ENCODE results near the gene ELF4.
"Not testable (repeated sequence)": the region's sequence is repeated elsewhere in the genome, so short reads cannot be mapped to it uniquely, and the experiment has no call there.

ELF4 gene

DNA sequence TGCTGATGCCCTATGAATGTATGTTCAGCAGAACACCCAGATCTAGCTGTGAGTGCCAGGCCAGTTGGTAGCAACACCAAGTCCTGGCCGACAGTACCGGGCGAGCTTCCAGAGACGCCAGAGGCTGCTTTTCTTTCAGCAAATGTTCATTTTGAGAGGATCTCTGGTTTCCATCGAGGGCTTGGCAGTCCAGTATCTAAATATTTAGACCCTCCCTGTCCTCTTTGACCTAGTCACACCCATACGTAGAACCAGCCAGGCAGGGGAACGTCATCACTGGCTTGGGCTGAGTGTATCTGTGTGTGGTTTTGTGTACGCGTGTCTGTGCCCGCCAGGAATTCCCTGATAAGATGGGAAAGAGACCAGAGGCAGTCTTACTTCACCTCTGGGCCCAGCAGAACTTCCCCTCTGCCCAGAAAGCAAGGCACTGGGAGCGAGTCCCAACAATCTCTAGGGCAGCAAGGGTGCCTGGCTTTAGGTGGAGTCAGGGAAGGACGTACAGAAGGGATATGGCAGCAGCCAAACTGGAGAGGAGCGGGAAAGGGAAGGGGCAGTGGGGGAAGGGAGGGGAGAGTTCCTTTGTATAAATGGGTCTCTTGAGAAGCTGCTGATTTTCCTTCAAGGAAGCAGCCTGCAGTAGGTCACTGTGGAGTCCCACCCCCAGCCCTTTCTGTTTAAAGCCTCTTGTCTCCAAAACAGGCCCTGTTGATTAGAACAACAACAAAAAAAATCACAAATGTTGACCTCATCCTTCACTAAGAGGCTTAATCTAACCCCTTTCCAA, 15.0 kb upstream of the ELF4 start:
- Histone ChIP-seq H3K27ac (ENCODE audit: low read depth, low read length) (no peak overlapping the region), H3K27me3 (ENCODE audit: insufficient read depth, low read length) (no peaks in the 10 kb centered on the region)

DNA sequence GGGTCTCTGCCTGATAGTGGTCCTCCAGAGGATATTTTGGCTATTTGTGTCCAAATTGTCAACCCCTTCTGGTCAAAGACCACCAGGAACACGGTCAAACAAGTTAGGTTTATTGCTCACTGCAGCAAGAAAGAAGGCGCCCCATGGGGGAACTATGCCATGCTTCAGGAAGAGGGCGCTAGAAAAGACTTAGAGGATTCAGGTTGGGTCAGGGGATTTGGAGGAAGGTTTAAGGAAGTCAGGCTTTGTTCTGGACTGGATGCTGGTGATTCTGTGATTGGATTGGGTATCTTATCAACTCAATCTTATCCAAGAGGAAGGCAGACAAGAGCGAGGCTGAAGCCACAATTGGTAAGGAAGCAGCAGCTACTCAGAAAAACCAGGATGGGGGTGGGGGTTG, 14.3 kb upstream of the ELF4 start:
- H3K4me1 ChIP-seq (ENCODE audit: control insufficient read depth, insufficient read depth, low read length, unreplicated experiment), result peaks cover 13% of the 10 kb centered on the region
- no peak overlapping the region for H3K4me3 ChIP-seq (ENCODE audit: low read depth, low read length)
- H3K79me2 ChIP-seq (ENCODE audit: control insufficient read depth, insufficient read depth, low read length, unreplicated experiment), result no peaks in the 10 kb centered on the region
- H2AFZ ChIP-seq (ENCODE audit: low read length, unreplicated experiment), result no peak overlapping the region
- no peak overlapping the region for H3K27ac ChIP-seq (ENCODE audit: low read depth, low read length)
- H3K36me3 ChIP-seq (ENCODE audit: insufficient read depth, low read length), result no peaks in the 10 kb centered on the region
- no peaks in the 10 kb centered on the region for H3K27me3 ChIP-seq (ENCODE audit: insufficient read depth, low read length)

More for the DNA sequence above, 15.0 kb upstream of the ELF4 start:
- Histone ChIP-seq H2AFZ (ENCODE audit: low read length, unreplicated experiment) (no peak overlapping the region), H3K36me3 (ENCODE audit: insufficient read depth, low read length) (no peaks in the 10 kb centered on the region), H3K4me3 (ENCODE audit: low read depth, low read length) (no peak overlapping the region), H3K79me2 (ENCODE audit: control insufficient read depth, insufficient read depth, low read length, unreplicated experiment) (no peaks in the 10 kb centered on the region), H3K4me1 (ENCODE audit: control insufficient read depth, insufficient read depth, low read length, unreplicated experiment) (peaks cover 7% of the 10 kb centered on the region)

DNA sequence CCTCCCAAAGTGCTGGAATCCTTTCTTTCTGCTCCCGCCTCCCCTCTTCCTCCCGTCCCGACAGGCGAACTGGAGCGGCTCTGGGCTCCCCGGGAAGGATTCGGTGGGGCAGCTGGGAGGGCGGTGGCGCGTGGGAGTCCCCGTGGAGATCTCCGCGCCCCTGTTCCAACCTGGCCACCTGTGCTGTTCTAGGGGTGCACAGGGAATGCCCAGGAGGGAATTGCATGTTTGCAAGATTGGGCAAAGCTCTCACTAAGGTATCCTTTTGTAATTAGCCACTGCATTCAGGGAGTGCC, 11.2 kb upstream of the ELF4 start:
- Histone ChIP-seq H3K27me3 (ENCODE audit: insufficient read depth, low read length) (no peaks in the 10 kb centered on the region), H2AFZ (ENCODE audit: low read length, unreplicated experiment) (no peak overlapping the region), H3K79me2 (ENCODE audit: control insufficient read depth, insufficient read depth, low read length, unreplicated experiment) (no peaks in the 10 kb centered on the region), H3K36me3 (ENCODE audit: insufficient read depth, low read length) (no peaks in the 10 kb centered on the region), H3K4me3 (ENCODE audit: low read depth, low read length) (peak overlapping the region; percentile 33; the same call in 1 of the 2 replicates), H3K4me1 (ENCODE audit: control insufficient read depth, insufficient read depth, low read length, unreplicated experiment) (peaks cover 31% of the 10 kb centered on the region), H3K27ac (ENCODE audit: low read depth, low read length) (peak overlapping the region; percentile 72; the same call in 1 of the 2 replicates)

DNA sequence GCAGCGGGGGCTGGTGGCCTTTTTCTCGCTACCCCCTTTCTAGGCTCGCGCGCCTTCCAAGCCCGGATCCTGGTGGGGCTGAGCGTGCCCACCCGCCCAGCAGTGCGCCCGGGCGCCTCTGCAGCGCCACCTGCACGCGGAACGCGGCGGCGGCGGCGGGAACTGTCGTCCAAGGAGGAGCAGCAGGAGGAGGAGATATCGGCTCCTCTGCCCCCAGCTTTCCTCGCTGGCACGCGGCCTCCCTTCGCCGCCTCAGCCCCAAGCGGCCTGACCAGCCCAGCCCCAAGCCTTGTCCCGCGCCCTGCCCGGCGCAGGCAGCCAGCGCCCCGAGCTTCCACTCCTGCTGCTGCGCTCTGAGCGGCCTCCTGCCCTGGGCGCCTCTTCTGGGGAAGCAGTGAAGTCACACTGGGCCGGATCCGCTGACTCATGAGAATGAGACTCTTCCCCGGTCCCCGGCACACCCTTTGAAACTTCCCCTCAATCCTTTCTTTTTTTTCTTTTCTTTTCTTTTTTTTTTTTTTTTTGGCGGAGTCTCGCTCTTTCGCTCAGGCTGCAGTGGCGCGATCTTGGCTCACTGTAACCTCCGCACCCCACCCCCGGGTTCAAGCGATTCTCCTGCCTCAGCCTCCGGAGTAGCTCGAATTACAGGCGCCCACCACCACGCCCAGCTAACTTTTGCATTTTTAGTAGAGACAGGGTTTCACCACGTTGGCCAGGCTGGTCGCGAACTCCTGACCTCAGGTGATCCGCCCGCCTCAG, 10.6 kb upstream of the ELF4 start:
- no peaks in the 10 kb centered on the region for H3K36me3 ChIP-seq (ENCODE audit: insufficient read depth, low read length)
- no peak overlapping the region for H2AFZ ChIP-seq (ENCODE audit: low read length, unreplicated experiment)
- H3K27me3 ChIP-seq (ENCODE audit: insufficient read depth, low read length), result no peaks in the 10 kb centered on the region
- no peaks in the 10 kb centered on the region for H3K79me2 ChIP-seq (ENCODE audit: control insufficient read depth, insufficient read depth, low read length, unreplicated experiment)
- peak overlapping the region; percentile 68 for H3K4me3 ChIP-seq (ENCODE audit: low read depth, low read length)
- peaks cover 31% of the 10 kb centered on the region for H3K4me1 ChIP-seq (ENCODE audit: control insufficient read depth, insufficient read depth, low read length, unreplicated experiment)
- peak overlapping the region; percentile 72 for H3K27ac ChIP-seq (ENCODE audit: low read depth, low read length)

DNA sequence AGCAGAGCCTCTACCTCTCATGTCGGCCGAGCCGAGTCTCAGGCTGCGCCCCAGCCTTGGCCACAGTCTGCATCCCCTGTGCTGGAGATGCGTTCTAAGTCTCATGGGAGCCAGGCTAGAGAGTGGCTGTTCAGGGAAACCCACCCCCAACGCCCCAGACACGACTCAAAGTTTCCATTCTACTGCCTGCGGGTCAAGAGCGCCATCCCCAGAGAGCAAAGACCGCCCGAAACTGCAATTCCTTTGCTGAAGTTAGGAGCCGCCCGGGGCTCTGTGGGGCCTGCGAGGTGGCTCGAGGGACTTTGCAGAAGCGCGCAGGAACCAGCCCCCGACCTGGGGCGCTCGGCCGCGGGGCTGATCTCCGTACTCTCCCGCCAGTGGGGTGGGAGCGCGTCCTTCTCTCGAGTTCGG, 10.0 kb upstream of the ELF4 start:
- Histone ChIP-seq H3K79me2 (ENCODE audit: control insufficient read depth, insufficient read depth, low read length, unreplicated experiment) (no peaks in the 10 kb centered on the region), H3K27me3 (ENCODE audit: insufficient read depth, low read length) (no peaks in the 10 kb centered on the region), H3K36me3 (ENCODE audit: insufficient read depth, low read length) (no peaks in the 10 kb centered on the region), H3K27ac (ENCODE audit: low read depth, low read length) (peak overlapping the region; percentile 72; the same call in 1 of the 2 replicates), H3K4me1 (ENCODE audit: control insufficient read depth, insufficient read depth, low read length, unreplicated experiment) (peaks cover 31% of the 10 kb centered on the region), H3K4me3 (ENCODE audit: low read depth, low read length) (peak overlapping the region; percentile 68), H2AFZ (ENCODE audit: low read length, unreplicated experiment) (no peak overlapping the region)

DNA sequence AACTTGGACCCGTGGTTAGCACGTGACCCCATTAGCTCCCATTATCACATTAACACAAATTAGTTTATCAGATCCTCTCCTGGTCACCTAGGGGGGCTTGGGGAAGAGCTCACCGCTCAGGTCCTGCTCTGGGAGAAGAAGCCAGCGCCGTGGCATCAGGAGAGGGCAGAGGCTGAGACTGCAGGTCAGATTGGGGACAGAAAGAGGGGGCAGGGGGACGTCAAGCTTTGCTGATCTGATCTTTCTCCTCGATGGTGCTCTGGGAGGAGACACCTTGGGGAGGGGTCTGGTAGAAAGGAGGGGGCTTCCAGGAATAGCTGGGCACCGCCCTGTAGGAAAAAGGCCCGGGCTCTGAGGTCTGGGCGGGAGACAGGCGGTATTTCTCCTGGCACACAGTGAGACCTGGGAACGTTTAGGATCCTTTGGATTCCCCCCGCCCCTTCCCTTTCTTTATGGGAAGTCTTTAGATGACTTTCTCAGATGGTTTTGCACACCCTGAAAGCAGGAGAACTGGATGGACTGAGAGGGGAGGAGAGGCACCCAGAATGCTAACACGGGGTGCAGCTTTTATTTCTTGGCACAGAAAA, 9.1 kb upstream of the ELF4 start:
- peaks cover 31% of the 10 kb centered on the region for H3K4me1 ChIP-seq (ENCODE audit: control insufficient read depth, insufficient read depth, low read length, unreplicated experiment)
- no peaks in the 10 kb centered on the region for H3K36me3 ChIP-seq (ENCODE audit: insufficient read depth, low read length)
- H3K27me3 ChIP-seq (ENCODE audit: insufficient read depth, low read length), result no peaks in the 10 kb centered on the region
- H3K79me2 ChIP-seq (ENCODE audit: control insufficient read depth, insufficient read depth, low read length, unreplicated experiment), result no peaks in the 10 kb centered on the region
- peak overlapping the region; percentile 48 for H3K4me3 ChIP-seq (ENCODE audit: low read depth, low read length)
- peak overlapping the region; percentile 70; the same call in 1 of the 2 replicates for H3K27ac ChIP-seq (ENCODE audit: low read depth, low read length)
- H2AFZ ChIP-seq (ENCODE audit: low read length, unreplicated experiment), result no peak overlapping the region

DNA sequence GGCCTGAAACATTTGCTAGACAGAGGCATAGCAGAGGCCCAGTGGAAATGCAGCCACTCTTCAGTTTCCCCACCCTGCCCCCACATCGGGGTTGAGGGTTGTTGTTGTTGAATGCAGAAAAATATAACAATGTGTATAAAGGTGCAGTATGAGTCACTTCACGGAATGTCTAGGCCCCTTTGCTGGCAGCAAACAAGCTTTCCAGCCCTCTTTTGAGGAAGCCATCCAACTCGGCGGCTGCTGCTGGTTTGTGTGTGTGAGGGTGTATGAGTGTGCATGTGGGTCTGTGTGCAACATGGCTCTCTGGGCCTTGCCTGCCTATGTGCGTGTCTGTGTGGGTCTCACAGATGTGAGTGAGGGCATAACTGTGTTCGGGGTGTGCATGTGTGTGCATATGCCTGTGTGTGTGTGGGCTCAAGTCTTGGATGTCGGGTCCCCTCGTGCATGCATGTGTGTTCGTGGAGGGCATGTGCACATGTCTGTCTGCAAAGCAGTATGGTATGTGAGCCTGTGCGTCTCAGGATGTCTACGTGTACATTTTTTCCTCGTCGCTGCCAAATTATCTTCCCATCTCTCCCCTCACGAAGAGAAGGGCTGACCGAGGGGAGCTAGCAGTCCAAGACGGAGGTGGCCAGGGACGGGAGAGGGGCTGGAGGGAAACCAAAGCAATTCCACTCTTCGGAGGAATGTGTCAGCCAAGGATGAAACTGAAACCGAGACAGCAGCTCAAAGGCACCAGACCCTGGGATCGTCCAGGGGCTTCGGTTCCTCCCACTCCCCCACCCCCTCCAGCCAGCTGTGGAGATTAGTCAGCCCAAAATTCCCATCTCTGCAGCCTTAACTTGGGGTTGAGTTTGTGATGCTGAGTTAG, 8.4 kb upstream of the ELF4 start:
- Histone ChIP-seq H3K79me2 (ENCODE audit: control insufficient read depth, insufficient read depth, low read length, unreplicated experiment) (no peaks in the 10 kb centered on the region), H3K4me3 (ENCODE audit: low read depth, low read length) (peak overlapping the region; percentile 48), H2AFZ (ENCODE audit: low read length, unreplicated experiment) (no peak overlapping the region), H3K27ac (ENCODE audit: low read depth, low read length) (peak overlapping the region; percentile 70), H3K27me3 (ENCODE audit: insufficient read depth, low read length) (no peaks in the 10 kb centered on the region), H3K4me1 (ENCODE audit: control insufficient read depth, insufficient read depth, low read length, unreplicated experiment) (peaks cover 36% of the 10 kb centered on the region), H3K36me3 (ENCODE audit: insufficient read depth, low read length) (no peaks in the 10 kb centered on the region)

DNA sequence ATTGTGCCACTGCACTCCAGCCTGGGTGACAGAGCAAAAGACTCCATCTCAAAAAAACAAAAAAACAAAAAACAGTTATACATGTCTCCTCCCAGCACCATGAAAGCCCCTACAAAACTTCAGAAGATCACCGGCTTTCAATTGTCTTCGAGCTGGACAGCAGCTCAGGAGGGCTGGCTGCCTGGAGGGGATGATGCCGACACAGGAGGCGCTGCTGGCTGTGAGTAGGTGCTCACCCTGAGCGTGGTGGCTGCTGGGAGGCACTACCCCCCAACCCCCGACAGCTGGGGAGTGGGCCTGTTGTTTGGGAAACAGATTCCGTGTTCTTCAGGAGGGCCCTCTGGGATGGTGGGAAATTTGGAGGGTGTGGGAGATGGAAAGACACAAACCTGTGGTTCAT, 6.9 kb upstream of the ELF4 start:
- H3K36me3 ChIP-seq (ENCODE audit: insufficient read depth, low read length), result no peaks in the 10 kb centered on the region
- no peaks in the 10 kb centered on the region for H3K79me2 ChIP-seq (ENCODE audit: control insufficient read depth, insufficient read depth, low read length, unreplicated experiment)
- no peak overlapping the region for H2AFZ ChIP-seq (ENCODE audit: low read length, unreplicated experiment)
- no peak overlapping the region for H3K27ac ChIP-seq (ENCODE audit: low read depth, low read length)
- no peak overlapping the region for H3K4me3 ChIP-seq (ENCODE audit: low read depth, low read length)
- H3K27me3 ChIP-seq (ENCODE audit: insufficient read depth, low read length), result no peaks in the 10 kb centered on the region
- H3K4me1 ChIP-seq (ENCODE audit: control insufficient read depth, insufficient read depth, low read length, unreplicated experiment), result peaks cover 38% of the 10 kb centered on the region

DNA sequence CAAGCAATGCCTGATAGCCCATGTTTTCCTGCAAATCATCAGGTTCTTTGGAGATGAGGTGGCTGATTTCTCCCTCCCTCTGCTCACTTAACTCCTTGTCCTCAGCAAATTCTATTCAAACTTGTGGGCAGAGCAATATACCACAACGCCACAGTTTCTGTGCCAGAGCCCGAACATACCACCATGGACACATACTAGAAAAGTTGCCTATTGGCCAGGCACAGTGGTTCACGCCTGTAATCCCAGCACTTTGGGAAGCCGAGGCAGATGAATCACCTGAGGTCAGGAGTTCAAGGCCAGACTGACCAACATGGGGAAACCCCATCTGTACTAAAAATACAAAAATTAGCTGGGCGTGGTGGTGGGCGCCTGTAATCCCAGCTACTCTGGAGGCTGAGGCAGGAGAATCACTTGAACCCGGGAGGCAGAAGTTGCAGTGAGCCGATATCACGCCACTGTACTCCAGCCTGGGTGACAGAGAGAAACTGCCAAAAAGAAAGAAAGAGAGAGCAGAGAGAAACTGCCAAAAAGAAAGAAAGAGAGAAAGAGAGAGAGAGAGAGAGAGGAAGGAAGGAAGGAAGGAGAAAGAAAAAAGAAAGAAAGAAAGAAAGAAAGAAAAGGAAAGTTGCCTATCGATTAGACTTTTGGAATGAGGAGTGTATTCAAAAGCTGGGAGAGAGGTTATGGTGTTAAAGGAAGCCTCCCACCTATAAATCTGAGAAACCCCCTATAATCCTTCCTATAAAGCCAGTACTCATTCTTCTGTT, 5.0 kb upstream of the ELF4 start:
- not testable (repeated sequence) for H3K4me3 ChIP-seq (ENCODE audit: low read depth, low read length); H2AFZ ChIP-seq (ENCODE audit: low read length, unreplicated experiment); H3K27me3 ChIP-seq (ENCODE audit: insufficient read depth, low read length); H3K36me3 ChIP-seq (ENCODE audit: insufficient read depth, low read length); H3K27ac ChIP-seq (ENCODE audit: low read depth, low read length); H3K79me2 ChIP-seq (ENCODE audit: control insufficient read depth, insufficient read depth, low read length, unreplicated experiment)
- H3K4me1 ChIP-seq (ENCODE audit: control insufficient read depth, insufficient read depth, low read length, unreplicated experiment), result peaks cover 38% of the 10 kb centered on the region

Measured in ACC112 (cell line).